Activated CD4-positive, alpha-beta T cell treated with anti-CD3 and anti-CD28 coated beads, Interleukin-2, amount 50 U/mL, for 48 hours (primary cell): Measurements from ENCODE around the gene FTO.
A peak's percentile ranks its signal among the peaks of the same experiment; 100 is the strongest.

Source experiments
- DNase-seq, 2 experiments: peaks; one replicate each; pipeline ENCODE4 v3.0.0-alpha.2; 2020

FTO gene

GRCh38 chr16:53712065-53712464 is 8.1 kb downstream of the FTO start:
- DNase-seq, result no peak

- no peak for DNase-seq
Measured at GRCh38 chr16:53713403-53714204, 9.6 kb downstream of the FTO start.

GRCh38 chr16:53714205-53715022 is 10.5 kb downstream of the FTO start:
- DNase-seq, result no peak

- DNase-seq, result no peak
Measured at GRCh38 chr16:53715023-53715384, 11.0 kb downstream of the FTO start.

GRCh38 chr16:53717577-53717976 is 13.6 kb downstream of the FTO start:
- DNase-seq, result no peak

GRCh38 chr16:53721017-53721416 is 17.1 kb downstream of the FTO start:
- no peak for DNase-seq

GRCh38 chr16:53726625-53727024 is 22.7 kb downstream of the FTO start:
- DNase-seq, result no peak

- no peak for DNase-seq
Measured at GRCh38 chr16:53730693-53731092, 26.7 kb downstream of the FTO start.

GRCh38 chr16:53732296-53732929 is 28.5 kb downstream of the FTO start:
- no peak for DNase-seq

- no peak for DNase-seq
Measured at GRCh38 chr16:53734908-53735307, 31.0 kb downstream of the FTO start.

GRCh38 chr16:53736297-53736696 is 32.3 kb downstream of the FTO start:
- no peak for DNase-seq

GRCh38 chr16:53737552-53737951 is 33.6 kb downstream of the FTO start:
- DNase-seq, result no peak

GRCh38 chr16:53740476-53740875 is 36.5 kb downstream of the FTO start:
- no peak for DNase-seq

GRCh38 chr16:53740933-53741531 is 37.1 kb downstream of the FTO start:
- DNase-seq, result no peak

GRCh38 chr16:53741546-53741945 is 37.6 kb downstream of the FTO start:
- DNase-seq, result no peak

- peak; percentile 18 to 36 for DNase-seq
Measured at GRCh38 chr16:53743149-53743566, 39.2 kb downstream of the FTO start.

GRCh38 chr16:53744449-53744848 is 40.5 kb downstream of the FTO start:
- peak in 1 of 2 experiments; percentile 3 for DNase-seq

- no peak for DNase-seq
Measured at GRCh38 chr16:53745086-53745485, 41.1 kb downstream of the FTO start.

- DNase-seq, result no peak
Measured at GRCh38 chr16:53745753-53746266, 41.9 kb downstream of the FTO start.

GRCh38 chr16:53752560-53752959 is 48.6 kb downstream of the FTO start:
- no peak for DNase-seq

GRCh38 chr16:53753431-53753830 is 49.5 kb downstream of the FTO start:
- no peak for DNase-seq

- DNase-seq, result no peak
Measured at GRCh38 chr16:53755026-53755910, 51.3 kb downstream of the FTO start.
